Left kidney (tissue), 2 donors: Measurements from ENCODE around the gene ZNF584. TPM values are rescaled to one million over a fixed set of nuclear protein-coding genes. Genes with fewer than 3 reads are reported as not detected.
A peak's percentile ranks its signal among the peaks of the same experiment; 100 is the strongest.

Experiments used
- DNase-seq: peaks from one replicate; pipeline ENCODE4 v3.0.0-alpha.2; 2013
- polyA plus RNA-seq: library from polyadenylated mRNA; unstranded; fragments of 120-200 nt; gene quantifications from one replicate; pipeline ENCODE4 v1.2.1, GENCODE V29; 2013; ENCODE audit not compliant: insufficient read length

Gene ZNF584
- polyA plus RNA-seq, 1 donor: 11.7 TPM

GRCh38 chr19:58460039-58460438 is 51.6 kb downstream of the ZNF584 start:
- no peak for DNase-seq

- no peak for DNase-seq
Measured at GRCh38 chr19:58466089-58466759, 57.8 kb downstream of the ZNF584 start.

GRCh38 chr19:58466760-58467589 is 58.5 kb downstream of the ZNF584 start, which contains the start of gene ZNF324:
Gene ZNF324, plus strand, starts transcription at chr19:58467080. Its CDS starts 2,106 bp downstream, at chr19:58469186.
- peak; percentile 98 for DNase-seq

Other genes with a start within 250 kb of the ZNF584 start
- 22.8 TPM for gene ZNF274, start 225.6 kb upstream of the ZNF584 start, polyA plus RNA-seq
- 47.9 TPM for gene ZNF544, start 179.7 kb upstream of the ZNF584 start, polyA plus RNA-seq
- gene ZNF8, start 129.7 kb upstream of the ZNF584 start, polyA plus RNA-seq: 11.4 TPM
- gene ERVK3-1, start 103.3 kb upstream of the ZNF584 start, polyA plus RNA-seq: 58.1 TPM
- gene ZSCAN22, start 81.7 kb upstream of the ZNF584 start, polyA plus RNA-seq: 4.1 TPM
- 0.57 TPM for gene A1BG, start 55.2 kb upstream of the ZNF584 start, polyA plus RNA-seq
- gene ZNF497, start 45.9 kb upstream of the ZNF584 start, polyA plus RNA-seq: 4.2 TPM
- gene ZNF837, start 27.6 kb upstream of the ZNF584 start, polyA plus RNA-seq: 3.1 TPM
- gene RPS5, start 21.4 kb upstream of the ZNF584 start, polyA plus RNA-seq: 819 TPM
- gene RNF225, start 13.0 kb upstream of the ZNF584 start, polyA plus RNA-seq: not detected
- 16.7 TPM for gene ZNF132, start 31.5 kb downstream of the ZNF584 start, polyA plus RNA-seq
- gene ZNF324B, start 43.0 kb downstream of the ZNF584 start, polyA plus RNA-seq: 5.4 TPM
- gene ZNF324, start 58.4 kb downstream of the ZNF584 start, polyA plus RNA-seq: 9.1 TPM
- 14.1 TPM for gene ZNF446, start 67.7 kb downstream of the ZNF584 start, polyA plus RNA-seq
- 9.9 TPM for gene SLC27A5, start 103.3 kb downstream of the ZNF584 start, polyA plus RNA-seq
- gene ZBTB45, start 111.2 kb downstream of the ZNF584 start, polyA plus RNA-seq: 9.1 TPM
- gene TRIM28, start 135.4 kb downstream of the ZNF584 start, polyA plus RNA-seq: 706 TPM
- gene CHMP2A, start 146.5 kb downstream of the ZNF584 start, polyA plus RNA-seq: 101 TPM
- gene UBE2M, start 150.0 kb downstream of the ZNF584 start, polyA plus RNA-seq: 95.9 TPM
- gene MZF1, start 164.7 kb downstream of the ZNF584 start, polyA plus RNA-seq: 50.1 TPM